A549 (cell line): ENCODE data around the gene VSIR. TPM values are rescaled to one million over a fixed set of nuclear protein-coding genes. Genes with fewer than 3 reads are reported as not detected.

ENCODE experiments used
- ATAC-seq, 2 experiments: fragments of 200-7000 bp in 1 of 2; fragments of >200 bp in 1 of 2; cut with Nextera tagmentation in 1 of 2; cut with Tn5 transposase in 1 of 2; 3 replicates each; pipeline versions ENCODE4 v1.8.0 to v1.9.1; 2018 to 2020; ENCODE audit warnings: mild to moderate bottlenecking in 1 of 2, moderate library complexity in 1 of 2
- CTCF ChIA-PET: fragments of 300-600 bp; sonication (Branson Sonifier 250); formaldehyde crosslinking; extraction: SDS; loops from one replicate; lab custom pipeline; 2021; ENCODE audit warnings: antibody characterized with exemption, inconsistent platforms; lab: Yijun Ruan, JAX
- POLR2A ChIA-PET: fragments of 350-600 bp; formaldehyde crosslinking; extraction: SDS; loops from one replicate; lab custom pipeline; 2021; ENCODE audit warnings: antibody characterized with exemption, inconsistent platforms; lab: Yijun Ruan, JAX
- DNase-seq, 2 experiments: peaks; one replicate each; pipeline versions ENCODE4 v3.0.0 to v3.0.0-alpha.2; 2011 to 2016; ENCODE audit warnings: low read depth in 1 of 2, low spot score in 1 of 2
- FAIRE-seq: peaks from 2 replicates; lab custom pipeline; 2011; peaks lifted over from hg19 to GRCh38; lab: Jason Lieb, UNC
- H3K27ac ChIP-seq, 2 experiments: fragments of >200 bp; sonication (Bioruptor Twin); formaldehyde crosslinking; 3 replicates each; pipeline ENCODE4 v1.5.1; 2016 to 2017
- H3K4me1 ChIP-seq: fragments of >200 bp; sonication (Bioruptor Twin); formaldehyde crosslinking; 3 replicates; pipeline ENCODE4 v1.6.1; 2016
- H3K4me2 ChIP-seq: fragments of >200 bp; sonication (Bioruptor Twin); formaldehyde crosslinking; 3 replicates; pipeline ENCODE4 v1.6.1; 2016
- H3K4me3 ChIP-seq: fragments of >200 bp; sonication (Bioruptor Twin); formaldehyde crosslinking; 3 replicates; pipeline ENCODE4 v1.5.1; 2016
- H3K9me3 ChIP-seq: fragments of >200 bp; sonication (Bioruptor Twin); formaldehyde crosslinking; 3 replicates; pipeline ENCODE4 v1.6.1; 2016
- BHLHE40 ChIP-seq: IDR thresholded peaks from 2 replicates; pipeline ENCODE4 v1.6.1; 2012; ENCODE audit warnings: low read depth, low read length, inconsistent platforms
- CBX8 ChIP-seq: fragments of 200-600 bp; sonication (generic); IDR thresholded peaks from 2 replicates; pipeline ENCODE4 v1.6.1; 2016
- CEBPB ChIP-seq, 2 experiments: fragments of >200 bp in 1 of 2; sonication (Bioruptor Twin) in 1 of 2; formaldehyde crosslinking in 1 of 2; IDR thresholded peaks; 2 replicates each; pipeline ENCODE4 v1.6.1; 2012 to 2016
- E2F6 ChIP-seq: IDR thresholded peaks from 2 replicates; pipeline ENCODE4 v1.6.1; 2012; ENCODE audit warnings: low read depth, borderline replicate concordance
- EHF ChIP-seq: fragments of 250-450 bp; sonication (Bioruptor Pico); IDR thresholded peaks from 2 replicates; pipeline ENCODE4 v1.5.0; 2020; ENCODE audit warnings: mild to moderate bottlenecking
- FOSL2 ChIP-seq, 2 experiments: fragments of 450-650 bp in 1 of 2; fragments of >200 bp in 1 of 2; sonication (Bioruptor Twin) in 1 of 2; formaldehyde crosslinking; IDR thresholded peaks; 2 replicates each; pipeline versions ENCODE4 v1.5.0 to v1.6.1; 2016 to 2020; ENCODE audit warnings: mild to moderate bottlenecking in 1 of 2, moderate library complexity in 1 of 2
- HOXA7 ChIP-seq: fragments of 250-450 bp; sonication (Bioruptor Pico); IDR thresholded peaks from 2 replicates; pipeline ENCODE4 v1.5.0; 2020; ENCODE audit warnings: mild to moderate bottlenecking, moderate library complexity
- HOXB5 ChIP-seq: fragments of 250-450 bp; sonication (Bioruptor Pico); IDR thresholded peaks from 2 replicates; pipeline ENCODE4 v1.5.0; 2020; ENCODE audit warnings: mild to moderate bottlenecking, moderate library complexity
- JUN ChIP-seq, 2 experiments: fragments of >200 bp; sonication (Bioruptor Twin); formaldehyde crosslinking; IDR thresholded peaks; 2 replicates in 1 of 2; 3 replicates in 1 of 2; pipeline ENCODE4 v1.6.1; 2016 to 2017
- JUNB ChIP-seq: fragments of >200 bp; sonication (Bioruptor Twin); formaldehyde crosslinking; IDR thresholded peaks from 2 replicates; pipeline ENCODE4 v1.6.1; 2016
- MAZ ChIP-seq: fragments of 150-350 bp; IDR thresholded peaks from 2 replicates; pipeline ENCODE4 v1.6.1; 2014; ENCODE audit warnings: antibody characterized with exemption, low read depth, low read length, borderline replicate concordance
- NFE2L2 ChIP-seq: fragments of 150-350 bp; conservative IDR thresholded peaks from 2 replicates; pipeline ENCODE4 v1.6.1; 2014; ENCODE audit warnings: low read length
- NPAS2 ChIP-seq: fragments of 250-450 bp; sonication (Bioruptor Pico); IDR thresholded peaks from 2 replicates; pipeline ENCODE4 v1.8.0; 2022; ENCODE audit warnings: mild to moderate bottlenecking, moderate library complexity, borderline replicate concordance
- POLR2A ChIP-seq: IDR thresholded peaks from 2 replicates; pipeline ENCODE4 v1.6.1; 2012; ENCODE audit warnings: mild to moderate bottlenecking, low read length
- POLR2AphosphoS2 ChIP-seq: conservative IDR thresholded peaks from 2 replicates; pipeline ENCODE4 v1.6.1; 2012; ENCODE audit warnings: low read length, improper control_type of control experiment, inconsistent platforms
- RNF2 ChIP-seq: fragments of 200-600 bp; sonication (generic); IDR thresholded peaks from 2 replicates; pipeline ENCODE4 v1.6.1; 2016; ENCODE audit warnings: low read depth, mild to moderate bottlenecking, antibody characterized with exemption, moderate library complexity, borderline replicate concordance
- SMC3 ChIP-seq: fragments of >200 bp; sonication (Bioruptor Twin); formaldehyde crosslinking; IDR thresholded peaks from 3 replicates; pipeline ENCODE4 v1.6.1; 2018; ENCODE audit warnings: inconsistent platforms
- TP53 ChIP-seq: fragments of 250-450 bp; sonication (Bioruptor Pico); IDR thresholded peaks from 2 replicates; pipeline ENCODE4 v1.5.0; 2021; ENCODE audit warnings: mild to moderate bottlenecking, moderate library complexity
- USF2 ChIP-seq: fragments of 450-650 bp; IDR thresholded peaks from 2 replicates; pipeline ENCODE4 v1.6.1; 2014; ENCODE audit warnings: antibody characterized with exemption
- ZC3H11A ChIP-seq: fragments of 450-650 bp; IDR thresholded peaks from 2 replicates; pipeline ENCODE4 v1.6.1; 2014; ENCODE audit warnings: antibody characterized with exemption, mild to moderate bottlenecking
- ZSCAN20 ChIP-seq: fragments of 250-450 bp; sonication (Bioruptor Pico); IDR thresholded peaks from 2 replicates; pipeline ENCODE4 v1.8.0; 2022; ENCODE audit warnings: mild to moderate bottlenecking, moderate library complexity
- WGBS: methylation state at CpG from one replicate; pipeline ENCODE4 v1.1.6; 2017; ENCODE audit errors: missing lambda C conversion rate; 5-methylcytosine and 5-hydroxymethylcytosine counted together
- polyA plus RNA-seq, 4 experiments: library from polyadenylated mRNA; depleted of rRNA in 3 of 4; stranded (reverse); fragments of >200 nt; fragmentation: RNase III in 1 of 4; extraction: RNeasy Plus Mini Kit Qiagen cat#74134 plus additional on column Dnase treatment in 1 of 4; gene quantifications; 2 replicates in 3 of 4; 3 replicates in 1 of 4; pipeline ENCODE4 v1.2.3, GENCODE V29; 2011 to 2017

Gene VSIR
- polyA plus RNA-seq, 2 of the 4 experiments (the other 2 are of a cell fraction): 15.5 to 18.5 TPM

- TF ChIP-seq HOXA7 (CRISPR knock-in tag) (no peak), NFE2L2 (no peak), NPAS2 (CRISPR knock-in tag) (no peak), ZSCAN20 (CRISPR knock-in tag) (no peak), CBX8 (no peak), POLR2A (no peak)
These were observed 59.3 kb downstream of the VSIR start (continued) for GRCh38 chr10:71714031-71714410.

GRCh38 chr10:71713135-71714030, 59.9 kb downstream of the VSIR start:
- peak; percentile 19 to 58; a peak in 4 of 6 replicates for ATAC-seq
- POLR2A ChIA-PET: interaction anchor here (0.6 kb wide), 2 partner anchors 54 to 146 kb away, joined by 3 read pairs; no protein-coding TSS in a partner anchor
- Histone ChIP-seq H3K4me1 (peaks cover 19% of the 10 kb centered on the region), H3K27ac (peak overlapping the region; percentile 32 to 74; a peak in 4 of 6 replicates), H3K4me3 (no peak overlapping the region), H3K9me3 (no peaks in the 10 kb centered on the region), H3K4me2 (no peak overlapping the region)
- no peak for DNase-seq
- FAIRE-seq: no peak
- no peak for TF ChIP-seq HOXB5 (CRISPR knock-in tag)
- TF ChIP-seq JUNB: no peak
- no peak for TF ChIP-seq HOXA7 (CRISPR knock-in tag)
- no peak for TF ChIP-seq FOSL2 (IDR thresholded peaks at IDR 0.05)
- TF ChIP-seq FOSL2 (CRISPR knock-in tag; IDR thresholded peaks at IDR 0.05): no peak
- no peak for TF ChIP-seq JUN (IDR thresholded peaks at IDR 0.05)
- TF ChIP-seq, all 56 proteins: peak for 0
- CTCF ChIA-PET: interaction anchor here (0.6 to 5.3 kb wide), 11 partner anchors 7 to 513 kb away, joined by 3 to 42 read pairs (median 5); partner anchors contain the start of gene VSIR
- 82% methylated on average over 12 of the region's 12 CpGs for WGBS

- no peak for ATAC-seq
- peaks cover 21% of the 10 kb centered on the region for H3K4me1 ChIP-seq
- H3K4me3 ChIP-seq: no peak overlapping the region
- 91% methylated on average over 17 of the region's 17 CpGs for WGBS
- peak overlapping the region in 1 of 2 experiments; percentile 74; a peak in 2 of 6 replicates for H3K27ac ChIP-seq
- TF ChIP-seq SMC3 (no peak), TP53 (no peak), USF2 (no peak), E2F6 (no peak), CEBPB (IDR thresholded peaks at IDR 0.05) (no peak), MAZ (no peak), BHLHE40 (no peak), RNF2 (no peak), ZC3H11A (no peak), POLR2AphosphoS2 (no peak), EHF (no peak), JUNB (no peak)
- ChIA-PET CTCF (interaction anchor here (0.6 to 3.0 kb wide), 8 partner anchors 12 to 399 kb away, joined by 3 to 17 read pairs (median 4); partner anchors contain the start of gene VSIR), POLR2A (interaction anchor here (0.6 to 0.9 kb wide), 2 partner anchors 147 to 394 kb away, joined by 3 read pairs; partner anchors contain the start of gene SLC29A3)
- no peaks in the 10 kb centered on the region for H3K9me3 ChIP-seq
- no peak for DNase-seq
- FAIRE-seq: no peak
- no peak overlapping the region for H3K4me2 ChIP-seq
These were observed 60.7 kb downstream of the VSIR start for GRCh38 chr10:71712572-71713134.
